Common myeloid progenitor, CD34-positive (primary cell): ENCODE measurements around the gene APIP. TPM values are rescaled to one million over a fixed set of nuclear protein-coding genes. Genes with fewer than 3 reads are reported as not detected.

ENCODE experiments used
- CTCF ChIA-PET: fragments of 350-600 bp; sonication (Branson Sonifier 250); formaldehyde crosslinking; loops from one replicate; lab custom pipeline; 2021; ENCODE audit warnings: antibody characterized with exemption; lab: Charles Lee
- POLR2A ChIA-PET: fragments of 350-600 bp; sonication (Branson Sonifier 250); formaldehyde crosslinking; loops from one replicate; lab custom pipeline; 2021; ENCODE audit warnings: antibody characterized with exemption; lab: Charles Lee
- DNase-seq, 3 donors: peaks; one replicate each; pipeline versions ENCODE4 v3.0.0 to v3.0.0-alpha.2; 2013
- H3K27ac ChIP-seq, 2 experiments: 1 replicate in 1 of 2; 2 replicates in 1 of 2; pipeline ENCODE4 v1.7.0; 2013; ENCODE audit warnings: inconsistent platforms in 2 of 2, low read length in 2 of 2, mild to moderate bottlenecking in 2 of 2, low read depth in 1 of 2, moderate library complexity in 1 of 2; ENCODE audit not compliant: severe bottlenecking in 2 of 2, insufficient read depth in 1 of 2, poor library complexity in 1 of 2
- H3K27me3 ChIP-seq, 5 experiments: replicated peaks in 2 of 5; 1 replicate in 3 of 5; 2 replicates in 2 of 5; pipeline versions ENCODE4 v1.6.1 to v1.7.0; 2013; ENCODE audit warnings: low read length in 4 of 5, mild to moderate bottlenecking in 2 of 5, moderate library complexity in 2 of 5, inconsistent platforms in 1 of 5; ENCODE audit not compliant: insufficient read depth in 5 of 5, control insufficient read depth in 4 of 5
- H3K36me3 ChIP-seq, 4 experiments: 1 replicate in 2 of 4; 2 replicates in 2 of 4; pipeline versions ENCODE4 v1.6.1 to v1.7.0; 2013; ENCODE audit warnings: low read length in 3 of 4, control low read depth in 1 of 4, mild to moderate bottlenecking in 1 of 4; ENCODE audit not compliant: control insufficient read depth in 4 of 4, insufficient read depth in 4 of 4
- H3K4me1 ChIP-seq, 4 experiments: 1 replicate in 3 of 4; 2 replicates in 1 of 4; pipeline versions ENCODE4 v1.6.1 to v1.7.1; 2013; ENCODE audit warnings: low read length in 3 of 4, mild to moderate bottlenecking in 3 of 4, control low read depth in 1 of 4, inconsistent platforms in 1 of 4, moderate library complexity in 1 of 4; ENCODE audit not compliant: control insufficient read depth in 4 of 4, insufficient read depth in 4 of 4; ENCODE audit errors: control extremely low read depth in 1 of 4
- H3K4me3 ChIP-seq, 7 experiments: 1 replicate in 4 of 7; 2 replicates in 3 of 7; pipeline versions ENCODE4 v1.5.1 to v1.7.0; 2013; ENCODE audit warnings: mild to moderate bottlenecking in 7 of 7, low read length in 6 of 7, moderate library complexity in 6 of 7, inconsistent platforms in 2 of 7, low read depth in 2 of 7, control low read depth in 1 of 7; ENCODE audit not compliant: insufficient read depth in 4 of 7, control insufficient read depth in 1 of 7; ENCODE audit errors: extremely low read depth in 1 of 7
- H3K9me3 ChIP-seq, 5 experiments: 1 replicate in 4 of 5; 2 replicates in 1 of 5; pipeline versions ENCODE4 v1.6.1 to v1.7.1; 2013; ENCODE audit warnings: low read length in 4 of 5, mild to moderate bottlenecking in 2 of 5, inconsistent platforms in 1 of 5, low read depth in 1 of 5, moderate library complexity in 1 of 5; ENCODE audit not compliant: control insufficient read depth in 4 of 5, insufficient read depth in 2 of 5; ENCODE audit errors: control extremely low read depth in 1 of 5
- WGBS: methylation state at CpG from one replicate; pipeline ENCODE4 v1.1.5; 2013; ENCODE audit not compliant: insufficient coverage; 5-methylcytosine and 5-hydroxymethylcytosine counted together
- polyA plus RNA-seq: library from polyadenylated mRNA; unstranded; fragments of 120-200 nt; gene quantifications from one replicate; pipeline ENCODE4 v1.2.1, GENCODE V29; 2013

APIP gene, protein sequence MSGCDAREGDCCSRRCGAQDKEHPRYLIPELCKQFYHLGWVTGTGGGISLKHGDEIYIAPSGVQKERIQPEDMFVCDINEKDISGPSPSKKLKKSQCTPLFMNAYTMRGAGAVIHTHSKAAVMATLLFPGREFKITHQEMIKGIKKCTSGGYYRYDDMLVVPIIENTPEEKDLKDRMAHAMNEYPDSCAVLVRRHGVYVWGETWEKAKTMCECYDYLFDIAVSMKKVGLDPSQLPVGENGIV
- polyA plus RNA-seq: 35.4 TPM

DNA sequence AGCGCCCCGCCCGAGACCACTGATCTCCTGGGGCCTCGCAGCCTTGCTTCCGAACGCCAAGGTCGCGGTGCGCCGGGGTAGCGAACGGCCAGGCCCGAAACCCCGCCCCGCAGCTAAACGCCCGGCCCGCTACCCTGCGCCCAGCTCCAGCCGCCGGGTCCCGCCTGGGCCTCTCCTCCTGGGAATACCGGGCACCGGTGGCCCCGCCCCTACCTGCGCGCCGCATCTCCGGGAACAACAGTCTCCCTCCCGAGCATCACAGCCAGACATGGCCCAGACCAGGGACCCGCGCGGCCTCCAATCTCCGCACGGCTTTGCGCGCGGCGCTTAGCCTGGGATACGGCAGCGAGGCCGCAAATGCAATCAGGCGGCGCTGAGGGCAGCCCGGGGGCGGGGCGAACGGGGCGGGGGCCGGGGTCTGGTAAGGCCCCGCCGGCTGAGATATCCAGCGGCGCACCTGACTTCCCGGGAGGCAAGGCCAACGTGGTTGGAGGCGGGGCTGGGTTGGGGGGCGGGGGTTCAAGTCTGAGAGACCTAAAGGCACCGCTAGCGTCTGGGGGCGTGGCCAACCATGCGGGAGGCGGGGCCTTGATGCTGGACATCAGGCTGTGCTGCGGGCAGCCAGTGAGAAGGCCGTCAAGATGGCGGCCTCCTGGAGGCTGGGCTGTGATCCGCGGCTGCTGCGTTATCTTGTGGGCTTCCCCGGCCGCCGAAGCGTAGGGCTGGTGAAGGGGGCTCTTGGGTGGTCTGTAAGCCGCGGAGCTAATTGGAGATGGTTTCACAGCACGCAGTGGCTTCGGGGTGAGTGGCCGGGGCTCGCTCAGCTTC is at the start of gene APIP, which contains the start of gene PDHX:
Gene APIP, minus strand, starts transcription at position 365 of the 828 bp plus-strand sequence. Its CDS starts 95 bp downstream, at position 270.
Gene PDHX, plus strand, starts transcription at position 604 of the 828 bp plus-strand sequence. Its CDS starts 38 bp downstream, at position 642.
- Histone ChIP-seq H3K27me3 (no peaks in the 10 kb centered on the region), H3K4me1 (peaks cover 15 to 25% (median 21%) of the 10 kb centered on the region in 4 experiments), H3K27ac (peak within 1 kb of the TSS; percentile 90 to 95), H3K9me3 (no peaks in the 10 kb centered on the region), H3K4me3 (peak within 1 kb of the TSS; percentile 81 to 98 (median 90)), H3K36me3 (peaks cover 0 to 28% (median 4%) of the 10 kb centered on the region in 4 experiments)
- CTCF ChIA-PET: interaction anchor here (1.0 to 1.5 kb wide), 3 partner anchors 12 to 477 kb away, joined by 3 read pairs; no protein-coding TSS in a partner anchor
- POLR2A ChIA-PET: no interaction called here
- WGBS: under 1% methylated on average over 62 of the region's 79 CpGs
- peak; percentile 95 to 98 (median 97) for DNase-seq

DNA sequence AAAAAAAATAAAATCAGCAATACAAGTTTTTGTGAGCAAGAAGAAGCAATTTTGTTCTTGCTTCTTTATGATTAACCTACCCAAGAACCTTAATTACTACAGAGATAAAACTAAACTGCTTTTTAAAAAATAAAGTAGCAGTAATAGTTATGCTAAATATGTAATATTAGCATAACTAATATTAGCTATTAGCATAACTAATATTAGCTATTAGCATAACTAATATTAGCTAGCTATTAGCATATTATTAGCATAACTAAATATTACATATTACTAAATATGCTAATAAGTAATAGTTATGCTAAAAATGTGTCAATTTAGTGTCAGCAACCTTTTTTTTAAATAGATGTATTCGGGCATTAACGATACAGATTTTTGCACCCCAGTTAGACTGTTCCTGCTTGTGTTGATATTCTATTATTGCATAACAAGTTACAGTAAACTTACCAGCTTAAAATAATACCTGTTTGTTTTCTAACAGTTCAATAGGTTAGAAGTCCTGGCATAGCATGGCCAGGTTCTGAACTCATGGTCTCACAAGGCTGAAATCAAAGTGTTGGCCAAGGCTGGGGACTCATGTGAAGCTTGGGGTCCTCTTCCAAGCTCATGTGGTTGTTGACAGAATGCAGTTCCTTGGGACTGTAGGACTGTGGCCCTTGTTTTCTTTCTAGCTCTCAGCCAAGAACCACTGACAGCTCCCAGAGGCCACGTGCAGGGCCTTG is 48.6 kb upstream of the APIP start:
- Histone ChIP-seq H3K4me1 (no peaks in the 10 kb centered on the region), H3K27me3 (no peaks in the 10 kb centered on the region), H3K4me3 (no peak overlapping the region), H3K36me3 (peaks cover 8 to 30% (median 19%) of the 10 kb centered on the region in 4 experiments), H3K27ac (no peak overlapping the region), H3K9me3 (no peaks in the 10 kb centered on the region)
- DNase-seq: no peak
- 80% methylated on average over 1 of the region's 3 CpGs for WGBS
- ChIA-PET CTCF (interaction anchor here (0.7 to 0.8 kb wide), 2 partner anchors 12 to 377 kb away, joined by 3 read pairs; no protein-coding TSS in a partner anchor), POLR2A (no interaction called here)

DNA sequence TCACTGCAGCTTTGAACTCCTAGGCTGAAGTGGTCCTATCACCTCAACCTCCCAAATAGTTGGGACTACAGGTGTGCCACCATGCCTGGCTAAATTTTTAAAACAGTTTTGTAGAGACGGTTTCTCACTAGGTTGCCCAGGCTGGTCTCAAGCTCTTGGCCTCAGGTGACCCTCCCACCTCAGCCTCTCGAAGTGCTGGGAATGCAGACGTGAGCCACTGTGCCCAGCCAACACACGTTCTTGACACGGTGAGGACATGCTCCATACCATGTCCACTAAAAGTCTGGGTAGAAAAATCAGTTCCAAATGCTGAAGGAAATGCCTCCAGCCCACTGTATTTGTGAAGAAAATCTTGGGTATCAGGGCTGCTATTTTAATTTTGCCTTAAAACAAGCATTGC is 47.2 kb upstream of the APIP start:
- 88% methylated on average over 5 of the region's 5 CpGs for WGBS
- Histone ChIP-seq H3K27ac (no peak overlapping the region), H3K27me3 (no peaks in the 10 kb centered on the region), H3K4me1 (no peaks in the 10 kb centered on the region), H3K36me3 (peaks cover 6 to 27% (median 18%) of the 10 kb centered on the region in 4 experiments), H3K4me3 (no peak overlapping the region), H3K9me3 (no peaks in the 10 kb centered on the region)
- POLR2A ChIA-PET: no interaction called here
- no peak for DNase-seq
- CTCF ChIA-PET: no interaction called here

DNA sequence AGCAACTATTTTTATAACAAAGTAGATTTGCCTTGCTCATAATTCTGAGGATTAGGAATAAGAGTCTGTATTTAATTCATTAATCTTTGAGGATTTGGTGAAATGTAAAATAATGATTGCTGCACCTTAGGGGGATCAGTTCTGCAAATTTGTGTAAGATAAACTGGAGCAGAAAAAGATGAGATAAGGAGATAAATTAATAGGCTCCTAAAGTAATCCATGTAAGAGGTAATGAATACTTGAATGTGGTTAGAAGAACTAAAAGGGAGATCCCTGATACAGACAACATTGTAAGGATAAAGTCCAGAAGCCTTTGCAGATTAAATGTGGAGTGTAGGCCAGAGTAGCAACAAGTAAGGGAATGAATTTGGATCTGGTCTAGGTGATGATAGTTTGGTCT is 45.9 kb upstream of the APIP start:
- POLR2A ChIA-PET: no interaction called here
- no peak for DNase-seq
- no peaks in the 10 kb centered on the region for H3K9me3 ChIP-seq
- H3K36me3 ChIP-seq: peaks cover 8 to 33% (median 17%) of the 10 kb centered on the region in 4 experiments
- no peaks in the 10 kb centered on the region for H3K4me1 ChIP-seq
- H3K4me3 ChIP-seq: no peak overlapping the region
- CTCF ChIA-PET: no interaction called here
- no peaks in the 10 kb centered on the region for H3K27me3 ChIP-seq
- no peak overlapping the region for H3K27ac ChIP-seq

DNA sequence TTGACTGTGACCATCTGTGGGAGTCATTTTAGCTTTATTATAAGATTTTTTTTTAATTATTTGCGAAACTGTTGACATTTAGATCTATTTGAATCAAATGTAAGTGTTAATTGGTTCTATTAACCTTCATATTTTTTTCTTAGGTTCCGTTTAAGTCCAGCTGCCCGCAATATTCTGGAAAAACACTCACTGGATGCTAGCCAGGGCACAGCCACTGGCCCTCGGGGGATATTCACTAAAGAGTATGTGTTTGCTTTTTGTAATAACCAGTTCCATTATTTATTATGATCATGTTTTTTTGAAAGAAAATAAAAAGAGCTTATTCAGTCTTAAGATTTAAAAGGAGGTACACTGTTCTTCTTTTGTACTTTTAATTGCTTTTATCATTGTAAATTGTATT is 44.1 kb upstream of the APIP start:
- no peaks in the 10 kb centered on the region for H3K27me3 ChIP-seq
- WGBS: no CpG with 5 or more reads among the region's 4 CpGs
- H3K4me3 ChIP-seq: no peak overlapping the region
- DNase-seq: no peak
- CTCF ChIA-PET: interaction anchor here (0.9 kb wide), 1 partner anchor 81 kb away, joined by 3 read pairs; no protein-coding TSS in a partner anchor
- H3K36me3 ChIP-seq: peaks cover 4 to 30% (median 16%) of the 10 kb centered on the region in 4 experiments
- POLR2A ChIA-PET: no interaction called here
- H3K9me3 ChIP-seq: no peaks in the 10 kb centered on the region
- no peak overlapping the region for H3K27ac ChIP-seq
- no peaks in the 10 kb centered on the region for H3K4me1 ChIP-seq

DNA sequence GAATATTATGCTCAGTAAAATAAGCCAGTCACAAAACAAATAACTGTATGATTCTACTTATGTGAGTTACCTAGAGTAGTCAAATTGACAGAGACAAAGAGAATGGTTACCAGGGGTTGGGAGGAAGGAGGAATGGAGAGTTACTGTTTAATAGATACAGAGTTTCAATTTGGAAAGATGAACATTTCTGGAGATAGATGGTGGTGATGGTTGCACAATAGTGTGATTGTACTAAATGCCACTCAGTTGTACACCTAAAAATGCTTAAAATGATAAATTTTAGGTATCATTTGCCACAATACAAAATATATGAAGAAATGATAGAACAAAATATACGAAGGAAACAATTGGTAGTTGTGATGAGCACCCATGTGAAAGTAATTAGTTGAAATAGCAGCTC is 43.6 kb upstream of the APIP start:
- no peaks in the 10 kb centered on the region for H3K4me1 ChIP-seq
- no peak overlapping the region for H3K27ac ChIP-seq
- peaks cover 4 to 29% (median 16%) of the 10 kb centered on the region in 4 experiments for H3K36me3 ChIP-seq
- no CpG with 5 or more reads among the region's 1 CpG for WGBS
- DNase-seq: no peak
- ChIA-PET POLR2A (no interaction called here), CTCF (no interaction called here)
- H3K4me3 ChIP-seq: no peak overlapping the region
- no peaks in the 10 kb centered on the region for H3K9me3 ChIP-seq
- H3K27me3 ChIP-seq: no peaks in the 10 kb centered on the region
